BLaER1 treated with 17β-estradiol and CSF1 and Interleukin-3, amounts not matched to agents 10 nM and 100 nM (cell line): Measurements from ENCODE around the gene UPP1.

ENCODE experiments used
- H3K27ac ChIP-seq, 11 experiments: shearing (Covaris generic); formaldehyde crosslinking; 2 replicates each; pipeline ENCODE4 v1.8.1; 2022
- H3K27me3 ChIP-seq, 11 experiments: shearing (Covaris generic); formaldehyde crosslinking; 2 replicates each; pipeline ENCODE4 v1.8.1; 2022
- H3K36me3 ChIP-seq, 11 experiments: shearing (Covaris generic); formaldehyde crosslinking; 2 replicates each; pipeline ENCODE4 v1.8.1; 2022
- H3K4me1 ChIP-seq, 10 experiments: shearing (Covaris generic); formaldehyde crosslinking; 2 replicates each; pipeline ENCODE4 v1.8.1; 2022
- H3K4me2 ChIP-seq, 11 experiments: shearing (Covaris generic); formaldehyde crosslinking; 2 replicates each; pipeline ENCODE4 v1.8.1; 2022
- H3K4me3 ChIP-seq, 10 experiments: shearing (Covaris generic); formaldehyde crosslinking; 2 replicates each; pipeline ENCODE4 v1.8.1; 2022
- H3K9ac ChIP-seq, 11 experiments: shearing (Covaris generic); formaldehyde crosslinking; 2 replicates each; pipeline ENCODE4 v1.8.1; 2022
- H3K9me3 ChIP-seq, 11 experiments: shearing (Covaris generic); formaldehyde crosslinking; replicated peaks in 1 of 11; 2 replicates each; pipeline ENCODE4 v1.8.1; 2022
- H4K20me1 ChIP-seq, 11 experiments: shearing (Covaris generic); formaldehyde crosslinking; 2 replicates each; pipeline ENCODE4 v1.8.1; 2022
- Cebpa-rat ChIP-seq, 11 experiments: shearing (Covaris generic); IDR thresholded peaks; 2 replicates each; pipeline ENCODE4 v1.8.1; 2022

Gene UPP1

GRCh38 chr7:48089046-48090003 lies at the start of gene UPP1:
Gene UPP1 (plus strand): TSS chr7:48089265. CDS start chr7:48094784, 5,519 bp downstream.
- H3K4me2 ChIP-seq = peak within 1 kb of the TSS; percentile 90 to 99 (median 94)
- peaks cover 0 to 45% (median 5%) of the 10 kb centered on the region in 11 experiments; a peak in 11 of 22 replicates for H3K36me3 ChIP-seq
- peak within 1 kb of the TSS; percentile 78 to 95 (median 87) for H3K9ac ChIP-seq
- H3K4me3 ChIP-seq = peak within 1 kb of the TSS; percentile 60 to 98 (median 76)
- H3K4me1 ChIP-seq = peaks cover 48 to 88% (median 74%) of the 10 kb centered on the region in 10 experiments
- peaks cover 0 to 67% (median 32%) of the 10 kb centered on the region in 11 experiments; a peak in 18 of 22 replicates for H3K27me3 ChIP-seq
- peak within 1 kb of the TSS; percentile 83 to 97 (median 92) for H3K27ac ChIP-seq
- no peak for TF ChIP-seq Cebpa-rat (IDR thresholded peaks at IDR 0.05)
- no peaks in the 10 kb centered on the region; a peak in 1 of 22 replicates for H3K9me3 ChIP-seq
- H4K20me1 ChIP-seq = peaks cover 0 to 32% (median 3%) of the 10 kb centered on the region in 11 experiments; a peak in 7 of 22 replicates

DNA sequence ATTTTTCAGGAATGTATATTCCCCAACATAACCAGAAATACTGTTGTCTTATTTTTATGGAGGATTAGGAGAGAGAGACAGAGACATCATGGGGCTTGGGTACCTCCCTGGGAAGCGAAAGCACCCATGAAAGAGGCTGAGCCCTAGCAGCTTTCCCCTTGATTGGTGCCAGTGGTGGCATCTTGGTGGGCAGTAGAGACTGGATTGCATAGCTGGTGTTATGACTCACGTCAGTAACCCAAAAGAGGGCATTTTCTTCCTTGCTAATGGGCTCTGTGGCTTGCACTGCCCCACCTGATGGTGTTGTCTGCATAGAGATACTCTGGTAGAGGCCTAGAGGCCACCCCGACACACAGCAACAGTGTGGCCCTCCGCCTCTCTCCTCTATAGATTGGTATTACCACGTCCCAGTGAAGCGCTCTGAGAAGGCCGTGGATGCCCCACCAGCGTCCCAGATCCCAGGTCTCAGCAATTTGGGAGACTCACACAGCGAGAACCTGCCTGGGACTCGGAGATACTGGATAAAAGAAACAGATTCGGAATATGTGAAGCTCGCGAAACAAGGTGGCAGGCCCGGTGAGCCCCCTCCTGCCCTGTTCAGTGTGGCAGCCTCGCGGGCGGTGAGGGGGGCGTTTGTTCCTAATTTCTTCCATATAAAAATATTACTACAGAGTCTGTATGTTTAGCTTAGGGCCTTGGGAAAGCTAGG lies 48.0 kb upstream of the UPP1 start:
- Histone ChIP-seq H4K20me1 (no peaks in the 10 kb centered on the region), H3K4me1 (peaks cover under 1 to 17% (median 6%) of the 10 kb centered on the region in 10 experiments; a peak in 14 of 20 replicates), H3K9ac (no peak overlapping the region), H3K4me2 (peak overlapping the region in 4 of 11 experiments; percentile 21 to 54 (median 42); a peak in 6 of 22 replicates), H3K36me3 (no peaks in the 10 kb centered on the region), H3K27me3 (peaks cover 8 to 13% (median 12%) of the 10 kb centered on the region in 11 experiments), H3K9me3 (peaks cover 0 to 3% (median 0%) of the 10 kb centered on the region in 11 experiments; a peak in 5 of 22 replicates), H3K27ac (no peak overlapping the region), H3K4me3 (no peak overlapping the region)
- TF ChIP-seq Cebpa-rat (IDR thresholded peaks at IDR 0.05) = no peak

- peaks cover 6 to 22% (median 11%) of the 10 kb centered on the region in 10 experiments; a peak in 15 of 20 replicates for H3K4me1 ChIP-seq
- no peak overlapping the region for H3K4me3 ChIP-seq
- H3K27me3 ChIP-seq = peaks cover 3 to 8% (median 7%) of the 10 kb centered on the region in 11 experiments; a peak in 21 of 22 replicates
- no peaks in the 10 kb centered on the region for H3K9me3 ChIP-seq
- no peaks in the 10 kb centered on the region for H3K36me3 ChIP-seq
- no peak overlapping the region for H3K27ac ChIP-seq
- no peak for TF ChIP-seq Cebpa-rat (IDR thresholded peaks at IDR 0.05)
- no peak overlapping the region for H3K9ac ChIP-seq
- H3K4me2 ChIP-seq = peak overlapping the region in 4 of 11 experiments; percentile 21 to 54 (median 42); a peak in 6 of 22 replicates
- no peaks in the 10 kb centered on the region for H4K20me1 ChIP-seq
These were observed 47.5 kb upstream of the UPP1 start for GRCh38 chr7:48041653-48041970.

GRCh38 chr7:48042216-48042615 lies 46.8 kb upstream of the UPP1 start:
- no peaks in the 10 kb centered on the region for H3K36me3 ChIP-seq
- no peak overlapping the region for H3K9ac ChIP-seq
- H3K4me3 ChIP-seq = no peak overlapping the region
- H4K20me1 ChIP-seq = no peaks in the 10 kb centered on the region
- peak overlapping the region in 2 of 11 experiments; percentile 45 to 54; a peak in 3 of 22 replicates for H3K4me2 ChIP-seq
- peaks cover 10 to 28% (median 12%) of the 10 kb centered on the region in 10 experiments; a peak in 17 of 20 replicates for H3K4me1 ChIP-seq
- TF ChIP-seq Cebpa-rat (IDR thresholded peaks at IDR 0.05) = no peak
- no peaks in the 10 kb centered on the region for H3K9me3 ChIP-seq
- H3K27me3 ChIP-seq = peaks cover 0 to 2% (median 1%) of the 10 kb centered on the region in 11 experiments; a peak in 6 of 22 replicates
- H3K27ac ChIP-seq = no peak overlapping the region

- Histone ChIP-seq H3K27ac (no peak overlapping the region), H3K36me3 (no peaks in the 10 kb centered on the region), H3K9me3 (no peaks in the 10 kb centered on the region), H3K27me3 (no peaks in the 10 kb centered on the region), H3K9ac (no peak overlapping the region), H4K20me1 (no peaks in the 10 kb centered on the region), H3K4me3 (no peak overlapping the region), H3K4me1 (peaks cover 10 to 28% (median 12%) of the 10 kb centered on the region in 10 experiments; a peak in 17 of 20 replicates), H3K4me2 (no peak overlapping the region)
- TF ChIP-seq Cebpa-rat (IDR thresholded peaks at IDR 0.05) = no peak
These were observed 46.4 kb upstream of the UPP1 start for GRCh38 chr7:48042636-48043035.

DNA sequence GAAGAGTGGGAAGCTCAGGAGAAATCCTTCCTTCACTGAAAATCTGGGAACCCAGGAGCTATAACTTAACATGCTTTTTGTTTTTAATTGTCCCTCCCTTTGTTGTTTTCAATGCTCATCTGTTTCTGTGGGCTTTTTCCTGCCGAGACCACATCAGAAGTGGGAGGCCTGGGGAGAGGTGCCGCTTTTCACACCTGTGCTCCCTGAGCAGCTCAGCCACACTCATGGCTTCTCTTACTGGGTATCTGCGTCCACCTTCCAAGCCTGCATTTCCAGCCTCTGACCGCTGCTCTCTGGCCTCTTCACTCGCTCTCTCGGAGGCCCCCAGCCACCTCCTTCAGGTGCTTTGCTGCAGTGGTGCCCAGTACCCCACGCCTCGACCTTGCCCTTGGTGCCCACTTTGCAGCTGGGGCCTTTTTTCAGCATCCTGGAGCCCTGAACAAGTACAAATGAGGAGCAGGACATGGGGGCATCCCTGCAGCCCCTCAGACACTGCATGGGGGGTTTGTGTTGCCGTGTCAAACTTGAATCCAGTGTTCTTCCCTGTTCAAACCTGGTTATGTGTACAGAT lies 43.8 kb upstream of the UPP1 start:
- no peaks in the 10 kb centered on the region for H4K20me1 ChIP-seq

DNA sequence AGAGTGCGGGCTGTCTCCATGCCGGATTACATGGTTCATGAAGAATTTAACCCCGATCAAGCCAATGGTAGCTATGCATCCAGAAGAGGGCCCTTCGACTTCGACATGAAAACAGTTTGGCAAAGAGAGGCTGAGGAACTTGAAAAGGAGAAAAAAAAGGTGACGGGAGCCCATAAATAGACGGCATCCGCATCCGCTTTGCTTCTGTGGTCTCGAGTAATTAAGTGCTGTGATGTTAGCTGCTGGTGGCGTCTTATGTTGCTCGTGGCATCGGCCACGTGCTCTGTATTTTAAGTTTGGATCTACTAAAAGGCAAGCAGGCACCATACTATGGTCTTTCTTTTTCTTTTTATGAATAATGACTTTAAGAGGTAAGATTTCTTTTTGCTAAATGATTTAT lies 42.6 kb upstream of the UPP1 start:
- H3K9me3 ChIP-seq = no peaks in the 10 kb centered on the region
- peaks cover 6 to 21% (median 12%) of the 10 kb centered on the region in 10 experiments; a peak in 17 of 20 replicates for H3K4me1 ChIP-seq
- H3K27ac ChIP-seq = no peak overlapping the region
- H3K4me3 ChIP-seq = no peak overlapping the region
- no peaks in the 10 kb centered on the region for H4K20me1 ChIP-seq
- TF ChIP-seq Cebpa-rat (IDR thresholded peaks at IDR 0.05) = no peak
- H3K4me2 ChIP-seq = peak overlapping the region in 10 of 11 experiments; percentile 18 to 55 (median 36); a peak in 16 of 22 replicates
- no peaks in the 10 kb centered on the region for H3K27me3 ChIP-seq
- H3K36me3 ChIP-seq = no peaks in the 10 kb centered on the region
- no peak overlapping the region for H3K9ac ChIP-seq

More for the DNA sequence above, 43.8 kb upstream of the UPP1 start:
- TF ChIP-seq Cebpa-rat (IDR thresholded peaks at IDR 0.05) = no peak
- Histone ChIP-seq H3K4me2 (no peak overlapping the region), H3K4me3 (no peak overlapping the region), H3K9me3 (no peaks in the 10 kb centered on the region), H3K9ac (no peak overlapping the region), H3K4me1 (peaks cover 10 to 28% (median 12%) of the 10 kb centered on the region in 10 experiments; a peak in 17 of 20 replicates), H3K27me3 (no peaks in the 10 kb centered on the region), H3K27ac (no peak overlapping the region), H3K36me3 (no peaks in the 10 kb centered on the region)

DNA sequence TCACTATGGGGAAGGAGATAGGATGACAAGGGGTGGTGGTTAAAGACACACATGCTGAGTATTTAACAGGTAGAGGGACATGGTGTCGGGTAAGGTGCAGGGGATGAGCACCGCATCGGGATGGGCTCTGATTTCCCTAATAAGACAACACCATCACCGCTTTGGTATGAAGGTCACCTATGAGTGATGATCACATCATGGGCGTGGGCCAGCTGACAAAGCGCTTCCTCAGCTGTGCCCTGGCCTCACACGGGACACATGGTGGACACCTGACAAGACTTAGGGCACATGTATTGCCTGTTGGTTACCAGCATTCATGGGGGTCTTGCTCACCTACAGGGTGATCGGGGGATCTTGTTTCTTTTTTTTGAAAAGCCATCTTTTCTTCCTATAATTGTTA lies 41.0 kb upstream of the UPP1 start:
- Histone ChIP-seq H4K20me1 (no peaks in the 10 kb centered on the region), H3K27me3 (no peaks in the 10 kb centered on the region), H3K4me3 (no peak overlapping the region), H3K4me2 (no peak overlapping the region), H3K4me1 (peaks cover 0 to 18% (median 11%) of the 10 kb centered on the region in 10 experiments; a peak in 14 of 20 replicates), H3K36me3 (no peaks in the 10 kb centered on the region), H3K9me3 (no peaks in the 10 kb centered on the region), H3K9ac (no peak overlapping the region), H3K27ac (no peak overlapping the region)
- no peak for TF ChIP-seq Cebpa-rat (IDR thresholded peaks at IDR 0.05)
